Measurements from ENCODE around the gene CCDC192. TPM values are rescaled to one million over a fixed set of nuclear protein-coding genes. Genes with fewer than 3 reads are reported as not detected.

CCDC192 gene
- total and polyA plus RNA-seq, 10 of the 15 experiments (the other 5 are each of a cell fraction or from before 2014, with no cell fraction given): 0.20 to 0.79 (median 0.32) TPM; not detected in 4

DNA sequence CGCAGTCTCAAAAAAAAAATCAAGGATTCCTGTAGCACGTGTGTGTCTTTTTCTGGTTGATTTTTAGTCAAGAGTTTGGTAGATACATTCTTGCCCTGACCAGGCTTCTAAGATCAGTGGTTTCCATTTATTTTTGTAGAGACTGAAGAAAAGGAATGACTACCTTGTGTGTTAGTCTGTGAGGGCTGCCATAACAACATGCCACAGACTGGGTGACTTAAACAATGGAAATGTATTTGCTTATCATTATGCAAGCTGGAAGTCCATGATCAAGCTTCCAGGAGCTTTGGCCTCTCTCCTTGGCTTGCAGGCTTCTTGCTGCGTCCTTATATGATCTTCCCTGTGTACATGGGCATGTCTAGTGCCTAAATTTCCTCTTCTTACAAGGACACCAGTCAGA lies 127.0 kb downstream of the CCDC192 start:
- no peak for FAIRE-seq
- no peak overlapping the region for H3K9ac ChIP-seq (ENCODE audit: control insufficient read depth, insufficient read depth, low read length)
- no TSS peak for BruUV-seq (replicated peaks)
- H3K4me2 ChIP-seq (ENCODE audit: control insufficient read depth, insufficient read depth): no peak overlapping the region
- ChIA-PET POLR2A (no interaction called here), SMC1A (ENCODE audit: uncharacterized antibody, unreplicated experiment) (interaction anchor here (0.7 to 1.2 kb wide), 2 partner anchors 9 to 324 kb away, joined by 3 to 6 read pairs; no protein-coding TSS in a partner anchor), RAD21 (ENCODE audit: unreplicated experiment) (no interaction called here), CTCF (interaction anchor here (1.0 kb wide), 2 partner anchors 55 to 292 kb away, joined by 3 read pairs; no protein-coding TSS in a partner anchor)
- ATAC-seq: no peak
- in situ Hi-C loops (cut with MboI) (no loop called here), intact Hi-C loops (cut with micrococcal nuclease; ENCODE audit: unreplicated experiment) (no loop called here)
- H4K20me1 ChIP-seq (ENCODE audit: control insufficient read depth, insufficient read depth): no peaks in the 10 kb centered on the region
- WGBS (ENCODE audit: insufficient coverage, insufficient replicate concordance, low lambda C conversion rate, missing lambda C conversion rate): 30% methylated on average over 3 of the region's 3 CpGs
- H3K4me3 ChIP-seq: no peak overlapping the region
- no peaks in the 10 kb centered on the region for H3K36me3 ChIP-seq (ENCODE audit: control insufficient read depth in 2 of 2, insufficient read depth in 2 of 2, low read length in 1 of 2)
- no peaks in the 10 kb centered on the region for H3K79me2 ChIP-seq (ENCODE audit: control insufficient read depth, insufficient read depth, low read length)
- H3K27me3 ChIP-seq (replicated peaks in 1 of 2; ENCODE audit: control insufficient read depth in 2 of 2, insufficient read depth in 2 of 2, low read length in 1 of 2): no peaks in the 10 kb centered on the region
- DNase-seq (ENCODE audit: low read depth, low spot score): no peak
- H3K9me3 ChIP-seq (replicated peaks; ENCODE audit: control insufficient read depth, insufficient read depth, low read length): no peaks in the 10 kb centered on the region
- no peak overlapping the region for H3K27ac ChIP-seq (ENCODE audit: control insufficient read depth, insufficient read depth)
- no peaks in the 10 kb centered on the region for H3K4me1 ChIP-seq (ENCODE audit: control insufficient read depth, insufficient read depth, low read length)
- no peak for TF ChIP-seq MEF2B (IDR thresholded peaks at IDR 0.05; ENCODE audit: partially characterized antibody, poor library complexity, severe bottlenecking)
- no peak overlapping the region for H2AFZ ChIP-seq (ENCODE audit: control insufficient read depth, low read depth, low read length)

DNA sequence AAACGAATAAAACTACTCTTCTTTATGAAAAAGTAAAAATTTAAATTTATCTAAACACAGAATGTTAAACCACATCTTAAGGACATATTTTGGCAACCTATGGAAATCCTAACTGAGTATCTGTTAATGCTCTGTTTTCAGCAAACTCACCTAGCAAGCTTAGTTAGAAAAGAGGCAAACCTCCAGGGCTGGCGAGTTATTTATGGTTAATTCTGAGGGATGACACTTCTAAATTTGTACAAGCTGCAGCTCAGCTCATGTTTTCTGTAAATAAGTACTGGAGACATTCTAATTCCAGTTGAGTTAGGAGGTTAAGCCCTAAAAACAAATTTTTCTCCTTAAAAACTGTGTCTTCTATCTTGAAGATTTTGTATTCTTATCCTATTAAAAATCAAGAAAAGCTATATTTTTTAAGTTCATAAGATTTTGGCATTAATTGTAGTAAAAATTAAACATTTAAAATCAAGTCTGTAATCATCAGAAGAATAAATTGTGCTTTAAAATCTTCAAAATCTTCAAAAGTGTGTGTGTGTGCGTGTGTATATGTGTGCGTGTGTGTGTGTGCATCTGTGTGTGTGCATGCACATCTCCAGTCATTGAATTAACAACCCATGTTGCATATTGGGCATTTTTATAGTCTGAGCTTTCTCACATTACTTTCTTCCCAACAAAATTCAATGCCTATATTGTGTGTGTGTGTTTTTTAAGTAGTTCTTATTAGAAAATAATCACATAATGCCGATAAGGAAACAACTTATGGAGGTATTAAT lies 127.8 kb downstream of the CCDC192 start:
- RAD21 ChIA-PET (ENCODE audit: unreplicated experiment): no interaction called here
- no TSS peak for BruUV-seq (replicated peaks)
- no peak overlapping the region for H3K9ac ChIP-seq (ENCODE audit: control insufficient read depth, insufficient read depth, low read length)
- H3K9me3 ChIP-seq (replicated peaks; ENCODE audit: control insufficient read depth, insufficient read depth, low read length): no peaks in the 10 kb centered on the region; the same call in 2 of the 3 replicates
- SMC1A ChIA-PET (ENCODE audit: uncharacterized antibody, unreplicated experiment): interaction anchor here (0.7 to 1.3 kb wide), 6 partner anchors 10 to 323 kb away, joined by 3 to 6 read pairs (median 3); no protein-coding TSS in a partner anchor
- FAIRE-seq: no peak
- no peaks in the 10 kb centered on the region for H4K20me1 ChIP-seq (ENCODE audit: control insufficient read depth, insufficient read depth)
- H3K4me1 ChIP-seq (ENCODE audit: control insufficient read depth, insufficient read depth, low read length): no peaks in the 10 kb centered on the region
- WGBS (ENCODE audit: insufficient coverage, insufficient replicate concordance, low lambda C conversion rate, missing lambda C conversion rate): 48% methylated on average over 5 of the region's 5 CpGs
- no peak for DNase-seq (ENCODE audit: low read depth, low spot score)
- H3K4me3 ChIP-seq: no peak overlapping the region
- TF ChIP-seq EP300 (IDR thresholded peaks at IDR 0.05; ENCODE audit: borderline replicate concordance in 1 of 2, control insufficient read depth in 1 of 2, low read depth in 2 of 2, low read length in 2 of 2) (no peak), RB1 (IDR thresholded peaks at IDR 0.05; ENCODE audit: borderline replicate concordance) (no peak), SMC3 (IDR thresholded peaks at IDR 0.05; ENCODE audit: borderline replicate concordance, low read length) (no peak), NFXL1 (IDR thresholded peaks at IDR 0.05; ENCODE audit: borderline replicate concordance) (no peak), NR2F1 (conservative IDR thresholded peaks at IDR 0.05) (no peak), NR2C1 (IDR thresholded peaks at IDR 0.05) (no peak), PAX8 (IDR thresholded peaks at IDR 0.05) (no peak), NFIC (IDR thresholded peaks at IDR 0.05; ENCODE audit: low read depth, low read length) (no peak)
- TF ChIP-seq, protein P1, sequence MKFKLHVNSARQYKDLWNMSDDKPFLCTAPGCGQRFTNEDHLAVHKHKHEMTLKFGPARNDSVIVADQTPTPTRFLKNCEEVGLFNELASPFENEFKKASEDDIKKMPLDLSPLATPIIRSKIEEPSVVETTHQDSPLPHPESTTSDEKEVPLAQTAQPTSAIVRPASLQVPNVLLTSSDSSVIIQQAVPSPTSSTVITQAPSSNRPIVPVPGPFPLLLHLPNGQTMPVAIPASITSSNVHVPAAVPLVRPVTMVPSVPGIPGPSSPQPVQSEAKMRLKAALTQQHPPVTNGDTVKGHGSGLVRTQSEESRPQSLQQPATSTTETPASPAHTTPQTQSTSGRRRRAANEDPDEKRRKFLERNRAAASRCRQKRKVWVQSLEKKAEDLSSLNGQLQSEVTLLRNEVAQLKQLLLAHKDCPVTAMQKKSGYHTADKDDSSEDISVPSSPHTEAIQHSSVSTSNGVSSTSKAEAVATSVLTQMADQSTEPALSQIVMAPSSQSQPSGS (IDR thresholded peaks at IDR 0.05; ENCODE audit: low read length): no peak
- TF ChIP-seq, protein P2, sequence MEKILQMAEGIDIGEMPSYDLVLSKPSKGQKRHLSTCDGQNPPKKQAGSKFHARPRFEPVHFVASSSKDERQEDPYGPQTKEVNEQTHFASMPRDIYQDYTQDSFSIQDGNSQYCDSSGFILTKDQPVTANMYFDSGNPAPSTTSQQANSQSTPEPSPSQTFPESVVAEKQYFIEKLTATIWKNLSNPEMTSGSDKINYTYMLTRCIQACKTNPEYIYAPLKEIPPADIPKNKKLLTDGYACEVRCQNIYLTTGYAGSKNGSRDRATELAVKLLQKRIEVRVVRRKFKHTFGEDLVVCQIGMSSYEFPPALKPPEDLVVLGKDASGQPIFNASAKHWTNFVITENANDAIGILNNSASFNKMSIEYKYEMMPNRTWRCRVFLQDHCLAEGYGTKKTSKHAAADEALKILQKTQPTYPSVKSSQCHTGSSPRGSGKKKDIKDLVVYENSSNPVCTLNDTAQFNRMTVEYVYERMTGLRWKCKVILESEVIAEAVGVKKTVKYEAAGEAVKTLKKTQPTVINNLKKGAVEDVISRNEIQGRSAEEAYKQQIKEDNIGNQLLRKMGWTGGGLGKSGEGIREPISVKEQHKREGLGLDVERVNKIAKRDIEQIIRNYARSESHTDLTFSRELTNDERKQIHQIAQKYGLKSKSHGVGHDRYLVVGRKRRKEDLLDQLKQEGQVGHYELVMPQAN (conservative IDR thresholded peaks at IDR 0.05): no peak
- POLR2A ChIA-PET: no interaction called here
- in situ Hi-C loops (cut with MboI) (no loop called here), intact Hi-C loops (cut with micrococcal nuclease; ENCODE audit: unreplicated experiment) (no loop called here)
- H2AFZ ChIP-seq (ENCODE audit: control insufficient read depth, low read depth, low read length): no peak overlapping the region
- ATAC-seq: no peak
- no peaks in the 10 kb centered on the region for H3K27me3 ChIP-seq (replicated peaks in 1 of 2; ENCODE audit: control insufficient read depth in 2 of 2, insufficient read depth in 2 of 2, low read length in 1 of 2)
- H3K79me2 ChIP-seq (ENCODE audit: control insufficient read depth, insufficient read depth, low read length): no peaks in the 10 kb centered on the region
- no peak overlapping the region for H3K4me2 ChIP-seq (ENCODE audit: control insufficient read depth, insufficient read depth)
- no peak overlapping the region for H3K27ac ChIP-seq (ENCODE audit: control insufficient read depth, insufficient read depth)
- CTCF ChIA-PET: interaction anchor here (1.0 kb wide), 3 partner anchors 17 to 293 kb away, joined by 3 read pairs; no protein-coding TSS in a partner anchor
- H3K36me3 ChIP-seq (ENCODE audit: control insufficient read depth in 2 of 2, insufficient read depth in 2 of 2, low read length in 1 of 2): no peaks in the 10 kb centered on the region

Measured in GM12878 (cell line).